K562 (cell line): ENCODE data around the gene C1orf50. TPM values are rescaled to one million over a fixed set of nuclear protein-coding genes. Genes with fewer than 3 reads are reported as not detected.

ENCODE experiments used
- ATF1 ChIP-seq, 2 experiments: fragments of 450-650 bp in 1 of 2; IDR thresholded peaks; 2 replicates each; pipeline ENCODE4 v1.6.1; 2016; ENCODE audit warnings: missing compliant biosample characterization in 1 of 2, missing genetic modification characterization in 1 of 2
- CHD2 ChIP-seq: IDR thresholded peaks from 2 replicates; pipeline ENCODE4 v1.6.1; 2011; ENCODE audit warnings: low read depth, low read length
- CREB1 ChIP-seq, 2 experiments: sonication (generic) in 1 of 2; formaldehyde crosslinking in 1 of 2; IDR thresholded peaks; 2 replicates each; pipeline versions ENCODE4 v1.6.1 to v1.8.0; 2012 to 2022; ENCODE audit warnings: inconsistent platforms in 1 of 2, mild to moderate bottlenecking in 1 of 2, missing genetic modification reagents in 1 of 2, moderate library complexity in 1 of 2
- E2F3 ChIP-seq: fragments of 250-450 bp; sonication (Bioruptor Pico); IDR thresholded peaks from 2 replicates; pipeline ENCODE4 v1.4.0; 2020; ENCODE audit warnings: mild to moderate bottlenecking
- FOXA1 ChIP-seq: fragments of 450-650 bp; IDR thresholded peaks from 2 replicates; pipeline ENCODE4 v1.6.1; 2016; ENCODE audit warnings: mild to moderate bottlenecking, borderline replicate concordance
- FUS ChIP-seq: fragments of 200-400 bp; formaldehyde crosslinking; optimal IDR thresholded peaks from 2 replicates; pipeline ENCODE3; 2017; ENCODE audit warnings: low read depth, low read length
- GATA2 ChIP-seq: sonication (generic); formaldehyde crosslinking; IDR thresholded peaks from 2 replicates; pipeline ENCODE4 v1.4.0; 2020; ENCODE audit warnings: mild to moderate bottlenecking, missing genetic modification reagents
- HEY1 ChIP-seq: fragments of 250-450 bp; sonication (Bioruptor Pico); IDR thresholded peaks from 2 replicates; pipeline ENCODE4 v1.5.0; 2020; ENCODE audit warnings: mild to moderate bottlenecking, moderate library complexity, borderline replicate concordance
- KDM1A ChIP-seq, 2 experiments: fragments of 450-650 bp; IDR thresholded peaks; 2 replicates each; pipeline ENCODE4 v1.6.1; 2016; ENCODE audit warnings: mild to moderate bottlenecking in 2 of 2
- MEIS2 ChIP-seq: fragments of 450-650 bp; IDR thresholded peaks from 2 replicates; pipeline ENCODE4 v1.6.1; 2014; ENCODE audit warnings: mild to moderate bottlenecking; ENCODE audit not compliant: partially characterized antibody
- NFRKB ChIP-seq: fragments of 450-650 bp; IDR thresholded peaks from 2 replicates; pipeline ENCODE4 v1.6.1; 2016; ENCODE audit warnings: low read depth
- NRF1 ChIP-seq, 2 experiments: fragments of 450-650 bp; IDR thresholded peaks in 1 of 2; conservative IDR thresholded peaks in 1 of 2; 2 replicates each; pipeline ENCODE4 v1.6.1; 2014; ENCODE audit warnings: mild to moderate bottlenecking in 2 of 2
- PRMT5 ChIP-seq: sonication (generic); formaldehyde crosslinking; IDR thresholded peaks from 2 replicates; pipeline ENCODE4 v1.5.0; 2020; ENCODE audit warnings: missing genetic modification reagents
- RBBP5 ChIP-seq: fragments of 200-600 bp; sonication (generic); IDR thresholded peaks from 2 replicates; pipeline ENCODE4 v1.6.1; 2012; ENCODE audit warnings: borderline replicate concordance, mild to moderate bottlenecking, low read length, control low read depth, inconsistent platforms; ENCODE audit not compliant: insufficient read depth, poor library complexity, severe bottlenecking
- SMAD4 ChIP-seq: fragments of 250-450 bp; sonication (Bioruptor Pico); conservative IDR thresholded peaks from 2 replicates; pipeline ENCODE4 v1.8.0; 2021; ENCODE audit warnings: inconsistent platforms, mild to moderate bottlenecking, moderate library complexity
- SRF ChIP-seq, 2 experiments: fragments of 250-450, 450-650 bp in 1 of 2; sonication (Bioruptor Pico) in 1 of 2; sonication (generic) in 1 of 2; formaldehyde crosslinking; IDR thresholded peaks; 2 replicates each; pipeline versions ENCODE4 v1.5.0 to v1.5.1; 2020 to 2022; ENCODE audit warnings: mild to moderate bottlenecking in 1 of 2, missing genetic modification reagents in 1 of 2
- STAG1 ChIP-seq: sonication (generic); formaldehyde crosslinking; IDR thresholded peaks from 2 replicates; pipeline ENCODE4 v1.5.0; 2020; ENCODE audit warnings: missing genetic modification reagents, borderline replicate concordance
- YY1 ChIP-seq, 3 experiments: IDR thresholded peaks; 2 replicates each; pipeline ENCODE4 v1.6.1; 2011; ENCODE audit warnings: low read length in 2 of 3, mild to moderate bottlenecking in 2 of 3, moderate library complexity in 2 of 3, borderline replicate concordance in 1 of 3, control low read depth in 1 of 3, low read depth in 1 of 3; ENCODE audit not compliant: insufficient read depth in 3 of 3, insufficient replicate concordance in 2 of 3, control insufficient read depth in 1 of 3, insufficient read length in 1 of 3; ENCODE audit errors: extremely low read depth in 1 of 3
- ZC3H11A ChIP-seq: IDR thresholded peaks from 2 replicates; pipeline ENCODE4 v1.6.1; 2012; ENCODE audit warnings: low read depth, low read length, improper control_type of control experiment
- ZNF445 ChIP-seq: fragments of 250-450 bp; sonication (Bioruptor Pico); IDR thresholded peaks from 2 replicates; pipeline ENCODE4 v1.4.0; 2020; ENCODE audit warnings: low read depth, mild to moderate bottlenecking, moderate library complexity
- polyA plus RNA-seq, 8 experiments: library from polyadenylated mRNA; depleted of rRNA in 4 of 8; stranded (reverse) in 5 of 8; unstranded in 3 of 8; fragments of >200 nt; fragmentation: Nextera tagmentation in 2 of 8; fragmentation: Illumina TruSeq in 1 of 8; extraction: Ambion mirVana in 2 of 8; extraction: Trizol in 1 of 8; gene quantifications; 2 replicates each; pipeline versions ENCODE4 v1.2.1 to v1.2.3, GENCODE V29; 2011 to 2014; ENCODE audit warnings: inconsistent platforms in 1 of 8, missing spikeins in 1 of 8
- total RNA-seq, 7 experiments: library from RNA; depleted of rRNA in 6 of 7; stranded (reverse); fragments of >200 nt in 6 of 7; fragmentation: Illumina TruSeq in 2 of 7; extraction: Trizol in 2 of 7; gene quantifications; 2 replicates each; pipeline versions ENCODE4 v1.2.1 to v1.2.3, GENCODE V29; 2011 to 2021; ENCODE audit warnings: low replicate concordance in 1 of 7
- TF ChIP-seq, protein P1 (sequence below): sonication (generic); formaldehyde crosslinking; IDR thresholded peaks from 2 replicates; pipeline ENCODE4 v1.8.1; 2023; ENCODE audit warnings: missing genetic modification reagents, mild to moderate bottlenecking, borderline replicate concordance

The C1orf50 gene
- total and polyA plus RNA-seq, 9 of the 15 experiments (the other 6 are each of a cell fraction or from before 2014, with no cell fraction given) = 0.55 to 13.9 (median 5.2) TPM

DNA sequence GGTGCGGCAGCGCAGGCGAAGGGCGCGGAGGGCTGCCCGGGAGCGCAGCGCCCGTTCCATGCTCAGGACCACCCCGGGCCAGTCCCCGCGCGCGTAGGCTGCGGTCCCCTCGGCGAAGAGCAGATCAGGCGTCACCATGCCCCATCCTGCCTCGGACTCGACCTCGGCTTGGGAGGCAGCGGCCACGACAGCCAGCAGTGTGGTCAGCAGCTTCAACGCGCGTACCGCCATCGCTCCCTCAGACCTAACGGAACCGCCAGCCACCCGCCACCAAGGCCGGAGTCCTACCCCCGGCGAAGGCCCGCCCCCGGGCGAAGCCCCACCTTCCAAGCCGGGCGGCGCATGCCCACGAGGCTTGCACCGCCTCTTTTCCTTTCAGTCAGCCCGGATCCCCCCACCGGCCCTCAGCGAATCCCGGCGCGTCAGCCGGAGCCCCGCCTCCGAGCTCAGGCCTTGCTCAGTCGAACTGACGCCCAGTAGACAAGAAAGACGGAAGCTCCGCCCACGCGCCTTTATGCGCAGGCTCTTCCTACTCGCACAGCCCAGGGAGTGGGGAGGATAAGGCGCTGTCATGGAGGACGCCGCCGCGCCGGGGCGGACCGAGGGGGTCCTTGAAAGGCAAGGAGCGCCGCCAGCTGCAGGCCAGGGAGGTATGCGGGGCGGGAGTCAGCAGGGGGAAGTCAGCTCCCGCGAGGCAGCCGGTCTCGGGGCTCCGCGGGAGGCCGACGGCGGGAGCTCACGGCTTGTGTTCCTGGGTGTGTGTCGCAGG, at the start of gene C1orf50, which contains the start of gene P3H1 (continued):
- TF ChIP-seq, protein P1, sequence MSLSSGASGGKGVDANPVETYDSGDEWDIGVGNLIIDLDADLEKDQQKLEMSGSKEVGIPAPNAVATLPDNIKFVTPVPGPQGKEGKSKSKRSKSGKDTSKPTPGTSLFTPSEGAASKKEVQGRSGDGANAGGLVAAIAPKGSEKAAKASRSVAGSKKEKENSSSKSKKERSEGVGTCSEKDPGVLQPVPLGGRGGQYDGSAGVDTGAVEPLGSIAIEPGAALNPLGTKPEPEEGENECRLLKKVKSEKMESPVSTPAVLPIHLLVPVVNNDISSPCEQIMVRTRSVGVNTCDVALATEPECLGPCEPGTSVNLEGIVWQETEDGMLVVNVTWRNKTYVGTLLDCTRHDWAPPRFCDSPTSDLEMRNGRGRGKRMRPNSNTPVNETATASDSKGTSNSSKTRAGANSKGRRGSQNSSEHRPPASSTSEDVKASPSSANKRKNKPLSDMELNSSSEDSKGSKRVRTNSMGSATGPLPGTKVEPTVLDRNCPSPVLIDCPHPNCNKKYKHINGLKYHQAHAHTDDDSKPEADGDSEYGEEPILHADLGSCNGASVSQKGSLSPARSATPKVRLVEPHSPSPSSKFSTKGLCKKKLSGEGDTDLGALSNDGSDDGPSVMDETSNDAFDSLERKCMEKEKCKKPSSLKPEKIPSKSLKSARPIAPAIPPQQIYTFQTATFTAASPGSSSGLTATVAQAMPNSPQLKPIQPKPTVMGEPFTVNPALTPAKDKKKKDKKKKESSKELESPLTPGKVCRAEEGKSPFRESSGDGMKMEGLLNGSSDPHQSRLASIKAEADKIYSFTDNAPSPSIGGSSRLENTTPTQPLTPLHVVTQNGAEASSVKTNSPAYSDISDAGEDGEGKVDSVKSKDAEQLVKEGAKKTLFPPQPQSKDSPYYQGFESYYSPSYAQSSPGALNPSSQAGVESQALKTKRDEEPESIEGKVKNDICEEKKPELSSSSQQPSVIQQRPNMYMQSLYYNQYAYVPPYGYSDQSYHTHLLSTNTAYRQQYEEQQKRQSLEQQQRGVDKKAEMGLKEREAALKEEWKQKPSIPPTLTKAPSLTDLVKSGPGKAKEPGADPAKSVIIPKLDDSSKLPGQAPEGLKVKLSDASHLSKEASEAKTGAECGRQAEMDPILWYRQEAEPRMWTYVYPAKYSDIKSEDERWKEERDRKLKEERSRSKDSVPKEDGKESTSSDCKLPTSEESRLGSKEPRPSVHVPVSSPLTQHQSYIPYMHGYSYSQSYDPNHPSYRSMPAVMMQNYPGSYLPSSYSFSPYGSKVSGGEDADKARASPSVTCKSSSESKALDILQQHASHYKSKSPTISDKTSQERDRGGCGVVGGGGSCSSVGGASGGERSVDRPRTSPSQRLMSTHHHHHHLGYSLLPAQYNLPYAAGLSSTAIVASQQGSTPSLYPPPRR = no peak
- TF ChIP-seq SRF (CRISPR knock-in tag; IDR thresholded peaks at IDR 0.05) (peak in 1 of 2 experiments; percentile 66; a peak in 1 of 4 replicates), E2F3 (CRISPR knock-in tag) (peak; percentile 66; the same call in 1 of the 2 replicates), ZC3H11A (no peak), KDM1A (IDR thresholded peaks at IDR 0.05) (no peak), FUS (peak; percentile 44), HEY1 (CRISPR knock-in tag) (no peak), CHD2 (peak; percentile 58; the same call in 1 of the 2 replicates), PRMT5 (no peak), GATA2 (no peak), YY1 (IDR thresholded peaks at IDR 0.05; ENCODE audit: borderline replicate concordance in 1 of 3, control insufficient read depth in 1 of 3, extremely low read depth in 1 of 3, insufficient read depth in 3 of 3, insufficient read length in 1 of 3, insufficient replicate concordance in 2 of 3, low read depth in 1 of 3, low read length in 2 of 3) (peak; percentile 49 to 84 (median 74)), NFRKB (peak; percentile 74), STAG1 (CRISPR knock-in tag) (0 out of 2 replicates have a peak, but pooled peaks have one; percentile 27), FOXA1 (no peak), CREB1 (IDR thresholded peaks at IDR 0.05) (0 out of 2 replicates have a peak, but pooled peaks have one; percentile 47), CREB1 (CRISPR knock-in tag; IDR thresholded peaks at IDR 0.05) (peak; percentile 82), ATF1 (CRISPR knock-in tag; IDR thresholded peaks at IDR 0.05) (no peak), ATF1 (tag; IDR thresholded peaks at IDR 0.05) (peak; percentile 81), NRF1 (conservative IDR thresholded peaks at IDR 0.05 in 1 of 2, IDR thresholded peaks at IDR 0.05 in 1 of 2) (peak; percentile 100), RBBP5 (peak; percentile 92), SMAD4 (CRISPR knock-in tag) (0 out of 2 replicates have a peak, but pooled peaks have one; percentile 44), MEIS2 (peak; percentile 94), ZNF445 (CRISPR knock-in tag) (no peak)
